OCI-LY1 (cell line): ENCODE data around the gene TMEM260.

Source experiments
- EZH2 ChIP-seq: fragments of 200-600 bp; sonication (generic), shearing (Covaris generic); IDR thresholded peaks from 2 replicates; pipeline ENCODE4 v1.8.0; 2017; ENCODE audit warnings: borderline replicate concordance, mixed run types, mild to moderate bottlenecking, antibody characterized with exemption, low read length, moderate library complexity, mixed read lengths
- TF ChIP-seq, protein P1 (sequence below): fragments of 200-600 bp; sonication (generic), shearing (Covaris generic); IDR thresholded peaks from 2 replicates; pipeline ENCODE4 v1.5.1; 2017; ENCODE audit warnings: mild to moderate bottlenecking, antibody characterized with exemption, low read length, moderate library complexity, mixed read lengths

DNA sequence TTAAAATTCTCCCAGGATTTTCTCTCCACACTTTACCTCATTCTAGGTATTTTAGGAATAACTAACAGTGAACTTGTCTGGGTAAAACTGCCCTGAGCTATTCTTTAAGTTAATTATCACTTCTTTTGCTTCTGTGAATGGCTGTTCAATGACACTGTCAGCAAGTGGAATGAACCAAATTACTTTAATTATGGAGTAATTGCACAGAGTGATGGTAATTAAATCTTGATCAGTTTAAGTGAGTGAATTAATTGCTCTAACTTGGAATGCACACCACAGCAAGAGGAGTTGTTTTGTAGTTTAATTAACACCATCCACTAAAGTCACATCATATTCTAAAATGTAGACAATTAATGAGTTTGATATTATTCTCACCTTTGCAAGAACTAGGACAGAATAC is 36.2 kb upstream of the TMEM260 start:
- no peak for TF ChIP-seq EZH2
- TF ChIP-seq, protein P1, sequence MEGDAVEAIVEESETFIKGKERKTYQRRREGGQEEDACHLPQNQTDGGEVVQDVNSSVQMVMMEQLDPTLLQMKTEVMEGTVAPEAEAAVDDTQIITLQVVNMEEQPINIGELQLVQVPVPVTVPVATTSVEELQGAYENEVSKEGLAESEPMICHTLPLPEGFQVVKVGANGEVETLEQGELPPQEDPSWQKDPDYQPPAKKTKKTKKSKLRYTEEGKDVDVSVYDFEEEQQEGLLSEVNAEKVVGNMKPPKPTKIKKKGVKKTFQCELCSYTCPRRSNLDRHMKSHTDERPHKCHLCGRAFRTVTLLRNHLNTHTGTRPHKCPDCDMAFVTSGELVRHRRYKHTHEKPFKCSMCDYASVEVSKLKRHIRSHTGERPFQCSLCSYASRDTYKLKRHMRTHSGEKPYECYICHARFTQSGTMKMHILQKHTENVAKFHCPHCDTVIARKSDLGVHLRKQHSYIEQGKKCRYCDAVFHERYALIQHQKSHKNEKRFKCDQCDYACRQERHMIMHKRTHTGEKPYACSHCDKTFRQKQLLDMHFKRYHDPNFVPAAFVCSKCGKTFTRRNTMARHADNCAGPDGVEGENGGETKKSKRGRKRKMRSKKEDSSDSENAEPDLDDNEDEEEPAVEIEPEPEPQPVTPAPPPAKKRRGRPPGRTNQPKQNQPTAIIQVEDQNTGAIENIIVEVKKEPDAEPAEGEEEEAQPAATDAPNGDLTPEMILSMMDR, result no peak
